ENCODE data around the gene FANCD2.
A peak's percentile ranks its signal among the peaks of the same experiment; 100 is the strongest.

FANCD2 gene
- 19.1 to 54.1 (median 31.2) reads per million in 9 experiments for total RNA-seq

DNA sequence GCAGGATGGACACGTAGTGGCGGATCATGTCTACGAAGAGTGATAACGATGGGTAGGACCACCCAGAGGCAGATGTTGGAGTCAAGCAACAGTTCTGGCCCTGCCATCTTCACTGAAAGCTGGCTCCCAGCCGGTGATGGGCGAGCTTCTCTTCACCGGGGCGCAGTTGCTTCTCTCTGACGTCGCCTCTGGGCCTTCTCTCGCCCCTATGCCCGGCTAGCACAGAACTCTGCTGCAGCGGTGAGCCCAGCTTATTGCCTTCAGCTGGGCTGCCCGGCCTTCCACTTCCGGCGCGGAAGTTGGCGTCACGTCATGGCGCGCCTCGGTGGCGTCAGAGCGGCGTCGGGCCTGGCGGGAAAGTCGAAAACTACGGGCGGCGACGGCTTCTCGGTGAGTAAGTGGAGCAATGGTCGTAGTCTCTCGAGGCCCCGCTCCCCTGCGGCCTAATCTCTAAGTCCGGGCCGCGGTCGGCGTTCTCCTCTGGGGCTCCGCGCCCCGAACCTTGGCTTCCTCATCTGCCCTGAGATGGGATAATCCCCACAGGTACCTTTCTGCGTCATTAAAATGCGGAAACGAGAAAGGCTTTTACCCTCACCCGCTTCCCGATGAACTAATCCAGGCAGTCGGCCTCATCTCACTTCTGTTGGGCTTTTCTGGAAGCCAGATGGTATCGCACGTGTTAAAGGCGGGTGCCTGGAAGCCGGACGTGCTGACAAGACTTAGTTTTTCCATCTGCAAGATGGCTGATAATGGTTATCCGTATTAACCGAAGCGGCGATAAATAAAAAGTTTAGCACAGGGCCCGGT, at the start of gene FANCD2:
Gene FANCD2, plus strand, starts transcription at position 354 of the 807 bp plus-strand sequence. CDS start 2,221 bp downstream, outside the sequence.
- peak within 1 kb of the TSS; percentile 92 to 93 for H3K4me3 Mint-ChIP-seq
- peaks cover 0 to 18% of the 10 kb centered on the region in 2 donors for H3K4me1 Mint-ChIP-seq (ENCODE audit: low read depth in 2 of 2)
- DNase-seq (peak; percentile 92 to 99 (median 97)), ATAC-seq (replicated peaks) (peak; percentile 96)
- H3K27ac Mint-ChIP-seq: peak within 1 kb of the TSS; percentile 95 to 97
- H3K9me3 Mint-ChIP-seq: no peaks in the 10 kb centered on the region
- peaks cover 27% of the 10 kb centered on the region for H3K36me3 Mint-ChIP-seq (ENCODE audit: insufficient read depth)
- no peaks in the 10 kb centered on the region for H3K27me3 Mint-ChIP-seq

DNA sequence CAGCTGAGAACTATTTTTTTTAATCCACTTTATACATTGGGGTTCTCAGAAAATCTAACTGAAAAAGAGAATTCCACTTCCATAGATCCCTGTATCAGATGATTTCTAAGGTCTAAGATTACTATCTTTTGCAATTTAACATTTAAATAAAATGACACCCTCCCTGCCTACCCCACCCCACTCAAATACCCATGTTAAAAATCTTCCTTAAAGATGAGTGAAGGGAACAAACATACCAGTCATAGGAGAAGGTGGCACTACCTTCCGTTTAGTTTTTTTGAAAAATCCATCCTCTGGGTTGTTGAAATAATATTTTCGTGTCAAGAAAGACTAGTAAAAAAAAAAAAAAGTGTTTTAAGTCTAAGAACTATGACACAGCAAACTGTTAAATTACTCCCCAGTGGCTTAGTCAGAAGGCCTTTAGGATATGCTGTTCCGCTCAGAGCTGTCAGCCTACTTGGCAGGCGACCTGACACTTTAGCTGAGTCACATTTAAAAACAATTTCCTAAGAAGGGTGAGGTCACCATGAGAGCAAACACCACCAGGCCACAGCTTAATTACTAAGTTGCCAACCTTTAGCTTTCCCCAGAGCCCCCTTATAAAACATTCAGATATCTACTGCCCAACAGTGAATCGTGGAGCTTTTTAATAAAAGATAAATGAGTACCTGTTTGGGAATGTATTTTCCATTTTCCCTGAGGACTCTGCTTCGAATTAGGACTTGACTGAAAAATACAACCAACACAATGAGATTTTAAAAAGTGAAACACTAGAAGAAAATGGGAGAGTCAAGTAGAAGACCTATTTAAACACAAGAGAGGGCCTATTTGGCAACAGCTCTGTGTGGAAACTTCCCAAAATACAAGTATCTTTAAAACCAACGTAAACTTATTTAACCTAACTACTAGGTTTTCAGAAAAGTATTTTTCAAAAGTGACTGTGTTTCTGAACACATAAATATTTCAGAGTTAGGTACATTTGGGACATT, 49.2 kb upstream of the FANCD2 start:
- Mint-ChIP-seq H3K27me3 (no peaks in the 10 kb centered on the region), H3K36me3 (ENCODE audit: insufficient read depth) (peaks cover 90% of the 10 kb centered on the region), H3K27ac (no peak overlapping the region), H3K4me3 (no peak overlapping the region), H3K9me3 (no peaks in the 10 kb centered on the region), H3K4me1 (ENCODE audit: low read depth in 2 of 2) (peaks cover 8 to 15% of the 10 kb centered on the region in 2 donors)
- DNase-seq (no peak), ATAC-seq (replicated peaks) (no peak)

DNA sequence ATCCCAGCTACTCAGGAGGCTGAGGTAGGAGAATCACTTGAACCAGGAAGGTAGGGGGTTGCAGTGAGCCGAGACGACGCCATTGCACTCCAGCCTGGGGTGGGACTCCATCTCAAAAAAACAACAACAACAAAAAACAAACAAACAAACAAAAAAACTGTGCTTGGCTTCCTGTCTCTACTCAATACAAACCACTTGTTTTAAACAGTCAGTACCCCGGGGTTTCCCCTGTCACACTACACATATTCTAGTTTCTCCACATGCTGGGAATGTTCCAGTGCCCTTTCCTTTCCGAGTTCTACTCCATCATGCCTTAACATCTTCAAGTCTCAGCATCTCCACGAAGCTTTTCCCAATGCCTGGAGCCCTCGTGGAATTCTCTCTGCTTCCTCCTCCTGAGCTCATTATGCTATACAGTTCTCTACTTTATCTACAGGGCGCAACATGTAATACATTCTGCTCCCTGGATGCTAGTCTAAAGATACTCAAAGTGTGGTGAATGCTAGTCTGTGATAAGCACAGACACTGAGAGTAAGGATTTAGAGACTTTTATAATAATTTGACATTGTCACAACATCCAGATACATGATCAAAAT, 47.4 kb upstream of the FANCD2 start:
- Mint-ChIP-seq H3K36me3 (ENCODE audit: insufficient read depth) (peaks cover 79% of the 10 kb centered on the region), H3K4me1 (ENCODE audit: low read depth in 2 of 2) (peaks cover 8 to 21% of the 10 kb centered on the region in 2 donors), H3K27me3 (no peaks in the 10 kb centered on the region), H3K4me3 (no peak overlapping the region), H3K9me3 (no peaks in the 10 kb centered on the region), H3K27ac (peak overlapping the region; percentile 6 to 63)
- ATAC-seq (replicated peaks) (no peak), DNase-seq (no peak)

DNA sequence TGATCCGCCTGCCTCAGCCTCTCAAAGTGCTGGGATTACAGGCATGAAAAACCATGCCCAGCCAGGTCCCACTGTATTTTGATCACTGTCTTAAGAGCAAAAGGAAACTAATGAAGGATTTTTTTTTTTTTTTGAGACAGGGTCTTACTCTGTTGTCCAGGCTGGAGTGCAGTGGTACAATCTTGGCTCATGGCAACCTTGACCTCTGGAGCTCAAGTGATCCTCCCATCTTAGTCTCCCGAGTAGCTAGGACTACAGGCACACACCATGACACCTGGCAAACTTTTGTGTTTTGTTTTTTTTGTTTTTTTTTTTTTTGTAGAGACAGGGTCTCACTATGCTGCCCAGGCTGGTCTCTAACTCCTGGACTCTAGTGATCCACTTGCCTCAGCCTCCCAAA, 46.0 kb upstream of the FANCD2 start:
- H3K9me3 Mint-ChIP-seq: no peaks in the 10 kb centered on the region
- H3K4me3 Mint-ChIP-seq: no peak overlapping the region
- H3K36me3 Mint-ChIP-seq (ENCODE audit: insufficient read depth): peaks cover 68% of the 10 kb centered on the region
- peak overlapping the region in 1 of 2 donors; percentile 22 for H3K27ac Mint-ChIP-seq
- DNase-seq (no peak), ATAC-seq (replicated peaks) (no peak)
- no peaks in the 10 kb centered on the region for H3K27me3 Mint-ChIP-seq
- H3K4me1 Mint-ChIP-seq (ENCODE audit: low read depth in 2 of 2): peaks cover 8 to 29% of the 10 kb centered on the region in 2 donors

DNA sequence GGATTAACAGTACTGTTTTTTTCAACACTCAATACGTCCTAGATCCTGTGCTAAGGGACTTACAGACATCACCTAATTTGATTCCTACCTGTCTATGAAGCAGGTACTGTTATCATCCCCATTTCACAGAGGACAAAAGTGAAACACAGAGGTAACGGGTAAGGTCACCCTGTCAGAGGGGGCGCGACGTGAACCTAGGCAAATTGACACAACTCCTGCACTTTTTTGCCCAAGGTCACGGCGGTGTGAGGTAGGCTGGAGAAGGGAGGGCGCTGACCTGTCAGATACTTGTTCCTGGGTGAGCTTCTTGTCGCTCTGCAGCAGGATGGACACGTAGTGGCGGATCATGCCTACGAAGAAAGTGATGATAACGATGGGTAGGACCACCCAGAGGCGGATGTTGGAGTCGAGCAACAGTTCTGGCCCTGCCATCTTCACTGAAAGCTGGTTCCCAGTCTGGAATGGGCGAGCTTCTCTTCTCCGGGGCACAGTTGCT, 40.0 kb upstream of the FANCD2 start:
- Mint-ChIP-seq H3K4me3 (peak overlapping the region; percentile 98 to 99), H3K9me3 (no peaks in the 10 kb centered on the region), H3K27ac (peak overlapping the region; percentile 99 to 100), H3K27me3 (no peaks in the 10 kb centered on the region), H3K36me3 (ENCODE audit: insufficient read depth) (peaks cover 36% of the 10 kb centered on the region), H3K4me1 (ENCODE audit: low read depth in 2 of 2) (peaks cover 9 to 22% of the 10 kb centered on the region in 2 donors)
- DNase-seq (no peak), ATAC-seq (replicated peaks) (peak; percentile 53)

DNA sequence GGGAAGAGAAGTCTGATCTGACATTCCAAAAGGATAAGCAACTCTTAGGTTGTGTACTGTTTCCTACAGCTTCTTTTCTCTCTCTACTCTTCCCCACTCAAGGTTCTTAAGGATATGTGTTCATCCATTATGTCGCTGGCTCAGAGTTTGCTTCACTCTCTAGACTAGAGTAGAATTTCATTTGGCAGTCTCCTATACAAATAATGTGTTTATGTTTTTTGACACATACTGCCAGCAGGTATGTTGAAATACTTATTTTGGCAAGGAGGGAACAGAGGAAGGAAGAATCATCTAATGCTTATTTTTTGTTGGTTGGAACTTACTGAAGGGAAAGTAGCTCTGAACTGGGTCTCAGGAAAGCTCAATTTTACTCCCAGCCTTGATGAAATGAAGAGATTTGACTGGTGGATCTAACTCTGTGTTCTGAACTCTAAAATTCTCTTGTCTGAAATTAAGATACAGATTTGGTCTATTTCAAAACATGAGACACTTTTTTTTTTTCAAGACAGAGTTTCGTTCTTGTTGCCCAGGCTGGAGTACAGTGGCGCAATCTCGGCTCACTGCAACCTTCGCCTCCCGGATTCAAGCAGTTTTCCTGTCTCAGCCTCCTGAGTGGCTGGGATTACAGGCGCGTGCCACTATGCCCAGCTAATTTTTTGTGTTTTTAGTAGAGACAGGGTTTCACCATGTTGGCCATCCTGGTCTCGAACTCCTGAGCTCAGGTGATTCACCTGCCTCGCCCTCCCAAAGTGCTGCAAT, 32.0 kb upstream of the FANCD2 start:
- no peak for DNase-seq
- Mint-ChIP-seq H3K27ac (peak overlapping the region in 1 of 2 donors; percentile 55), H3K27me3 (no peaks in the 10 kb centered on the region), H3K36me3 (ENCODE audit: insufficient read depth) (peaks cover 5% of the 10 kb centered on the region), H3K9me3 (no peaks in the 10 kb centered on the region), H3K4me3 (no peak overlapping the region), H3K4me1 (ENCODE audit: low read depth in 2 of 2) (no peaks in the 10 kb centered on the region)
- ATAC-seq (replicated peaks): no peak

DNA sequence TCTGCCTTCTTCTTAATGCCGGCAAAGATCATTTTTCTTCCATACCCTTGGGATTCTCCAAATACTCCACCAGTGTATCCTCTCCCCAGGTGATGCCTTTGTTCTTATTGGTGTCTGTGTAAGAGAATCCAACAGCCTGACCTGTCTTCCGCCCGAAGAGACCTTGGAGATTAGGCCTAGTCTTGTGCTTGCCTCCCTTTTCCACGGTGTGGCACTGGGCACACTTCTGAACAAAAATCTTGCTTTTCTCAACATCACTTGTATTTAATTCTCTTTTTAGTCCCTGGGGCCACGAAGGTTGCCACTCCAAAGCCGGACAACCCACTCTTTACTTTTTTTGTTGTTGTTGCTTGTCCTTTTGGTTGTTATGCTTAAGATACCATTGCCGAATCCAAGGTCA, 25.6 kb upstream of the FANCD2 start:
- H3K9me3 Mint-ChIP-seq: no peaks in the 10 kb centered on the region
- H3K36me3 Mint-ChIP-seq (ENCODE audit: insufficient read depth): peaks cover 3% of the 10 kb centered on the region
- H3K27ac Mint-ChIP-seq: no peak overlapping the region
- ATAC-seq (replicated peaks) (no peak), DNase-seq (no peak)
- H3K4me3 Mint-ChIP-seq: no peak overlapping the region
- H3K4me1 Mint-ChIP-seq (ENCODE audit: low read depth in 2 of 2): peaks cover 0 to under 1% of the 10 kb centered on the region in 2 donors
- H3K27me3 Mint-ChIP-seq: no peaks in the 10 kb centered on the region

DNA sequence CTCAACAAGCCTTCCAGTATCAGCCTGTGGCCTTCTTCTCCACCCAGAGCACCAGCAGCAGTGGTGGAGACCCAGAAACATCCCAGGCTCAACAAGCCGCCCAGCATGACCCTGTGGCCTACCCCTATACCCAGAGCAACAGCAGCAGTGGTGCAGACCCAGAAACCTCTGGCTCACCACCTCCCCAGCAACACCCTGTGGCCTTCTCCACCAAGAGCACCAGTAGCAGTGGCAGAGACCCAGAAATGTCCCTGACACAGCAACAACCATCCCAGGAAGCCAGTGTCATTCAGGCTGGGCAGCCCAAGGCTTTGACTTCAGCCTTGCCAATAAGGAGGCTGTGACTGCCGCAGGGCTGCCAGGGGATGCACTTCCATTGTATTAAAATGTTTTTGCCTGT, 23.3 kb upstream of the FANCD2 start:
- H3K4me1 Mint-ChIP-seq (ENCODE audit: low read depth in 2 of 2): peaks cover 0 to 3% of the 10 kb centered on the region in 2 donors
- no peaks in the 10 kb centered on the region for H3K9me3 Mint-ChIP-seq
- ATAC-seq (replicated peaks) (no peak), DNase-seq (no peak)
- H3K27me3 Mint-ChIP-seq: no peaks in the 10 kb centered on the region
- no peak overlapping the region for H3K4me3 Mint-ChIP-seq
- H3K36me3 Mint-ChIP-seq (ENCODE audit: insufficient read depth): peaks cover 3% of the 10 kb centered on the region
- no peak overlapping the region for H3K27ac Mint-ChIP-seq

DNA sequence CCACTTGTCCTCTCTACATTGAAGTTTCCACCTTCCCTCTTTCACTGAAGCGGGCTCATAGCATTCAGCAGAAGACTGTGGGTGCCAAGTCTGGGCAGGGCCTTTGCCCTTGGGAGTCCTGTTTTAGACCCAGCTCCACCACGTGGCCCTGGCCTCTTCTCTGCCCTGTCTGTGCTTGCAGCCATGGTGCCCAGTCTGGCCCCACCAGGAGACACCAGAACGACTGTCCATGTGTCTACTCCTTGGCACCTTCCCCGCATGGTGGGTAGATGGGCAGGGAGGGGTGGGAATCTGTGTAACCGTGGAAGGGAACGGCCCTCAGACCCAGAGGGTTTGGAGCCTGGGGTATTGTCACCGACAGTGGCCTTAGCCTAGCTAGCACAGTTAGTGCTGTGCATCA, 21.7 kb upstream of the FANCD2 start:
- Mint-ChIP-seq H3K27me3 (no peaks in the 10 kb centered on the region), H3K27ac (peak overlapping the region in 1 of 2 donors; percentile 65), H3K4me3 (no peak overlapping the region), H3K4me1 (ENCODE audit: low read depth in 2 of 2) (peaks cover 5 to 7% of the 10 kb centered on the region in 2 donors), H3K9me3 (no peaks in the 10 kb centered on the region), H3K36me3 (ENCODE audit: insufficient read depth) (peaks cover 3% of the 10 kb centered on the region)
- DNase-seq: no peak
- ATAC-seq (replicated peaks): no peak

DNA sequence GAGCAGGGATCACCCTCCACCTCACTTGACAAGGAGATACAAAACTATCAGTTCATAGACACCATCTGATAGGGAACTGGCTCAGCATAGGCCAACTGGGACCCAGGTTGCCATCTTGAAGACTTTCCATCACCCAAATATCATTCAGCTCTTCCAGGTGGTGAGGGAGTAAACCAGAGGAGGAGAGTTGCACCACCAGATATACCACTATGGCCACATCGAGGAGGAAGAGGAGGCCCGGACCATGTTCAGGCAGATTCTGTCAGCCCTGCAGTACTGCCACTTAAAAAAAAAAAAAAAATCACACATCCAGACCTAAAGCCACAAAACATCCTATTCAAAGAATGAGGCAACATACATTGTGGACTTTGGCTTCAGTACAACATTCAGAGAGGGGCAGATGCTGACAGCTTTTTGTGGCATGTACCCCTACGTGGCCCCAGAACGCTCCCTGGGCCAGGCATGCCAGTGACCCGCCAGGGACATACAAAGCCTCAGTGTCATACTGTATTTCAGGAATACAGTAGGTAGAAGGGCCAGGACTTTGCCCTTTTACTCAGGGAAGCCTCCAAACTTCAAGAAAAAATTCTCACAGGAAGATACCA, 21.2 kb upstream of the FANCD2 start:
- peaks cover under 1% of the 10 kb centered on the region for H3K36me3 Mint-ChIP-seq (ENCODE audit: insufficient read depth)
- H3K27ac Mint-ChIP-seq: peak overlapping the region in 1 of 2 donors; percentile 65
- peaks cover 7 to 11% of the 10 kb centered on the region in 2 donors for H3K4me1 Mint-ChIP-seq (ENCODE audit: low read depth in 2 of 2)
- ATAC-seq (replicated peaks): no peak
- H3K4me3 Mint-ChIP-seq: no peak overlapping the region
- H3K27me3 Mint-ChIP-seq: no peaks in the 10 kb centered on the region
- no peaks in the 10 kb centered on the region for H3K9me3 Mint-ChIP-seq
- DNase-seq: no peak

DNA sequence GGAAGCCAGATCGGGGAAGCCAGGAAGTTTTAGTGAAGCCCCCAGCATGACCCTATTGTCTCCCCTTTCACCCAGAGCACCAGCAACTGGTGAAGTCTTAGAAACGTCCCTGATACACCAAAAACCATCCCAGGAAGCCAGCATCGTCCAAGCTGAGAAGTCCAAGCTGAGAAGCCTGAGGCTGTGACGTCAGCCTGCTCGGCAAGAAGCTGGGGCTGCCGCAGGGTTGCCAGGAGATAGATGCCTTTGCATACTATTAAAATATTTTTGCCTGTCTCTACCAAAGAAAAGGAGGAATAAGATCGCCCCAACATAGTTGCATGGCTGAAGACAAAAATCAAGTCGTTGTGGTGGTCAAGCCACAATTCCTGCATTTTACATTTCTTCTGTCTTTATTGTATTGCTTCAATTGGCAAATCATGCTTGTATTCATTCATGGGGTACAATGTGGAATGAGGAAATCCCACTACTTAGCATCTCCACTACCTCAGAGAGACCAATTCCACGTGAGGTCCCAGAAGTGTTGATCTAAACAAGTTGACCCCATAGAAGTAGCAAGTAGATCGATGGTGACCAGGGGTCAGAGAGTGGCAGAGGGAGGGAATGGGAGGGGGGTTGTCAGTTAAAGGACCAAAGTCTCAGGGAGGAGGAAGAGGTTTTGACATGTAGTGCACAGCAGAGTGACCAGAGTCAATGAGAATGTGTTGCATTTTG, 20.0 kb upstream of the FANCD2 start:
- DNase-seq (no peak), ATAC-seq (replicated peaks) (no peak)
- Mint-ChIP-seq H3K36me3 (ENCODE audit: insufficient read depth) (no peaks in the 10 kb centered on the region), H3K4me3 (no peak overlapping the region), H3K27me3 (no peaks in the 10 kb centered on the region), H3K9me3 (no peaks in the 10 kb centered on the region), H3K27ac (no peak overlapping the region), H3K4me1 (ENCODE audit: low read depth in 2 of 2) (peaks cover 12 to 16% of the 10 kb centered on the region in 2 donors)

DNA sequence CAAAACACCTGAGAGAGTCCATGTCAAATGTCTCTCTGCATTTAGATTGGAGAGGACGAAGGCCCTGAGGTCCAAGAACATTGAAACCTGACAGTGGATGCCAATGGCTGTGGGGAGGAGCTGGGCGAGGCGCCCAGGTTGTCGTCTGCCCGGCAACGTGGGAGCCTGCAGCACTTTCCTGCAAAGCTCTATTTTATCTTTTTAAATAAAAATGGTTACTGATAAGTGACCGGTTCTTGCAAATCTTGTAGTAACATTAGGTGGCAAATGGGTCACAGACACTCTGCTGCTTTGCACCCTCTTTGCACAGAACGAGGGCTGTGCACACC, 19.5 kb upstream of the FANCD2 start:
- Mint-ChIP-seq H3K36me3 (ENCODE audit: insufficient read depth) (no peaks in the 10 kb centered on the region), H3K4me1 (ENCODE audit: low read depth in 2 of 2) (peaks cover 13 to 18% of the 10 kb centered on the region in 2 donors), H3K9me3 (no peaks in the 10 kb centered on the region), H3K27me3 (no peaks in the 10 kb centered on the region), H3K4me3 (no peak overlapping the region), H3K27ac (no peak overlapping the region)
- DNase-seq: no peak
- ATAC-seq (replicated peaks): no peak

All from effector memory CD8-positive, alpha-beta T cell (primary cell).